Fibroblast of gingiva (primary cell): Measurements from ENCODE around the gene RAG1.

Source experiments
- DNase-seq: peaks from one replicate; pipeline ENCODE4 v3.0.0-alpha.2; 2011; ENCODE audit warnings: low read depth

Gene RAG1

GRCh38 chr11:36628141-36628540 lies 60.3 kb downstream of the RAG1 start:
- no peak for DNase-seq

- no peak for DNase-seq
Observed at GRCh38 chr11:36628765-36629244, 61.0 kb downstream of the RAG1 start.
